GM20000 (cell line): ENCODE results near the gene NR6A1.

Experiments used
- DNase-seq: peaks from one replicate; pipeline ENCODE4 v3.0.0; 2012; ENCODE audit warnings: low spot score
- CTCF ChIP-seq: IDR thresholded peaks from 2 replicates; pipeline ENCODE4 v1.5.1; 2012; ENCODE audit warnings: mild to moderate bottlenecking, control low read depth; ENCODE audit errors: extremely low read depth, missing control alignments

Gene NR6A1

GRCh38 chr9:124767821-124768220, 3.3 kb downstream of the NR6A1 start:
- DNase-seq, result no peak
- TF ChIP-seq CTCF, result no peak

- no peak for TF ChIP-seq CTCF
Measured at GRCh38 chr9:124766815-124767554, 4.1 kb downstream of the NR6A1 start.

GRCh38 chr9:124766326-124766725, 4.8 kb downstream of the NR6A1 start:
- no peak for TF ChIP-seq CTCF
- DNase-seq, result no peak

More at GRCh38 chr9:124766815-124767554, 4.1 kb downstream of the NR6A1 start:
- no peak for DNase-seq

GRCh38 chr9:124765439-124765835, 5.7 kb downstream of the NR6A1 start:
- no peak for TF ChIP-seq CTCF
- DNase-seq, result no peak

GRCh38 chr9:124764774-124765438, 6.2 kb downstream of the NR6A1 start:
- TF ChIP-seq CTCF, result peak; percentile 46
- peak; percentile 61 for DNase-seq

- no peak for DNase-seq
- TF ChIP-seq CTCF, result no peak
Measured at GRCh38 chr9:124762633-124763032, 8.5 kb downstream of the NR6A1 start.

GRCh38 chr9:124761710-124762109, 9.4 kb downstream of the NR6A1 start:
- DNase-seq, result no peak
- TF ChIP-seq CTCF, result no peak
